GM12872 (cell line): ENCODE data around the gene SAPCD2.

Source experiments
- CTCF ChIP-seq: IDR thresholded peaks from 3 replicates; pipeline ENCODE4 v1.5.1; 2011; ENCODE audit warnings: low read depth, mild to moderate bottlenecking, low read length, moderate library complexity; ENCODE audit not compliant: insufficient read depth

SAPCD2 gene

DNA sequence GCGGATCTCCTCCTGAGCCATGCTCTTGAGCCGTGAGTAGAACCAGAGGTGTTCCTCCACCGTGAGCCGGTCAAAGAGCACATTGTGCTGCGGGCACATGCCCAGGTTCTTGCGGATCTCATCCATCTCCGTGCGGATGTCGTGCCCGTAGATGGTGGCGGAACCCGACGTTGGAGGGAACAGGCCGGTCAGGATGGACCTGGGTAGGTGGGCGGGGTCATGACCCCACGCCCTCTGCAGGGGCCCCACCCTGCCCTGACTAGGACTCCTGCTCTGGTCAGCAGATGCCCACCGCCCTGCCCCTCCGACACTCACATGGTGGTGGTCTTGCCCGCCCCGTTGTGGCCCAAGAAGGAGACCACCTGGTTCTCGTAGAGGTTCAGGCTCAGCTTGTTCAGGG is 54.4 kb downstream of the SAPCD2 start:
- no peak for TF ChIP-seq CTCF

- TF ChIP-seq CTCF = no peak
Measured at GRCh38 chr9:137015540-137015930, 54.8 kb downstream of the SAPCD2 start.

DNA sequence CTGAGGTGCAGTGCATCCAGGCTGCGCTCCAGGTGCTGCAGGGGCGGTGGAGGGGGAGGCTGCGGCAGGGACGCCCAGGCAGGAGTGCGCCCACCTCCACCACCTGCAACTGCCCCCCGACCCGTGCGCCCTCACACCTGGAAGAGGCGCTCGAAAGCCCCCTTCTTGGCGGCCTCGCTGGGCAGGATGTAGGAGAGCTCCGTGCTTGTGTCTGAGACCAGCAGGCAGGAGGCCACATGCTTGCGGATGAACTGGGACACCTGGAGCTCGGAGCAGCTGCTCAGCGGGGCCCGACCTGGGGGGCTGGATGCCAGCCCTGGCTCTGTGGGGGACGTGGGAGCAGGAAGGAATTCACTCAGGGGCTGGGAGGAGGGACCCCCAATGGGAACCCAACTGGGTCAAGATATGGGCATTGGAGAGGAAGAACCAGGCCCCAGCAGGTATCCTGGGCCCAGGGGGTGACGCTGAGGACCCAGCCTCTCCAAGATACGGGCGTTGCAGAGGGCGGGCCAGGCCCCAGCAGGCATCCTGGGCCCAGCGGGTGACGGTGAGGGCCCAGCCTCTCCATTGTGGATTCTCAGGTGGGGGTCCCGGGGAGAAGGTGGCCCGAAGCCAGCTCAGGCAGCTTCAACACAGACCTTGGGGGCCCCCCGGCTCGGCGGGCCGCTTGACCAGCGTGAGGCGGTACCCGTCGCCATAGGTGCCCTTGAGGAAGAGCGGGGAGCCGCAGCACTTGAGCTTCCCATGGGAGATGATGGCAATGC is 55.4 kb downstream of the SAPCD2 start:
- no peak for TF ChIP-seq CTCF

DNA sequence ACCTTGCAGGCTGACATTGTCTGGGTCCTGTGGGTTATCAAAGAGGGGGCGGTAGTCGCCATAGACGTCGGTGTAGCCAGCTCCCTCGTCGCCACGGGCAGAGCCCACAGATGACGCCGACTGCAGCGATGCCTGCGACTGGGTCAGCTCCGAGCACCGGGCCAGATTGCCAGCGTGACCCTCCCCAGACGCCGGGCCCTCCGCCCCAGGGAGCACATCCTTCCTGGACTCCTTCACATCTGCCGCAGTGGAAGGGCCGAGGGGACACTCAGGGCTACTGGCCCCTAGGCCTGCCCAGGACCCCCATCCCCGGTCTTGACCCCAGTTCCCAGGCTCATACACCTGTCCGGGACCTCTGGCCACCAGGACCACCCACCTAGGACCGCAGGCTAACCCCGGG is 56.2 kb downstream of the SAPCD2 start:
- no peak for TF ChIP-seq CTCF

GRCh38 chr9:137013571-137013940 is 56.8 kb downstream of the SAPCD2 start:
- TF ChIP-seq CTCF = no peak

- no peak for TF ChIP-seq CTCF
Measured at GRCh38 chr9:137012694-137013570, 57.4 kb downstream of the SAPCD2 start.
